B cell (primary cell): Measurements from ENCODE around the gene FAR2. TPM values are rescaled to one million over a fixed set of nuclear protein-coding genes. Genes with fewer than 3 reads are reported as not detected.

Experiments
- ATAC-seq: fragments of 200-7000 bp; cut with Tn5 transposase; one replicate; pipeline ENCODE4 v1.10.0; 2021; ENCODE audit warnings: low read depth, mild to moderate bottlenecking, moderate number of reproducible peaks, moderate library complexity
- CTCF ChIA-PET: fragments of 350-600 bp; sonication (Branson Sonifier 250); formaldehyde crosslinking; loops from one replicate; lab custom pipeline; 2021; ENCODE audit warnings: antibody characterized with exemption, inconsistent platforms; lab: Charles Lee
- POLR2A ChIA-PET: fragments of 350-600 bp; sonication (Branson Sonifier 250); formaldehyde crosslinking; loops from one replicate; lab custom pipeline; 2021; ENCODE audit warnings: antibody characterized with exemption; lab: Charles Lee
- DNase-seq: peaks from one replicate; pipeline ENCODE4 v3.0.0; 2013
- H2AFZ ChIP-seq: 2 replicates; pipeline ENCODE4 v1.6.1; 2012; ENCODE audit warnings: mild to moderate bottlenecking, low read depth, low read length; ENCODE audit not compliant: insufficient read depth, poor library complexity, severe bottlenecking
- H3K27ac ChIP-seq, 2 donors: 1 replicate in 1 of 2; 2 replicates in 1 of 2; pipeline ENCODE4 v1.5.1; 2012 to 2013; ENCODE audit warnings: low read length in 2 of 2, mild to moderate bottlenecking in 2 of 2, moderate library complexity in 1 of 2
- H3K27me3 ChIP-seq, 4 experiments: fragments of 200-600 bp in 1 of 4; sonication (generic) in 1 of 4; replicated peaks in 1 of 4; 1 replicate in 2 of 4; 2 replicates in 2 of 4; pipeline versions ENCODE4 v1.6.1 to v1.7.0; 2013 to 2016; ENCODE audit warnings: low read length in 3 of 4, mild to moderate bottlenecking in 2 of 4, mixed read lengths in 1 of 4, moderate library complexity in 1 of 4; ENCODE audit not compliant: insufficient read depth in 4 of 4, control insufficient read depth in 3 of 4; ENCODE audit errors: control extremely low read depth in 1 of 4
- H3K36me3 ChIP-seq, 2 experiments: replicated peaks in 1 of 2; 1 replicate in 1 of 2; 2 replicates in 1 of 2; pipeline versions ENCODE4 v1.6.1 to v1.7.1; 2013; ENCODE audit warnings: low read length in 1 of 2; ENCODE audit not compliant: insufficient read depth in 2 of 2, control insufficient read depth in 1 of 2; ENCODE audit errors: control extremely low read depth in 1 of 2, extremely low read depth in 1 of 2
- H3K4me1 ChIP-seq, 2 donors: fragments of 200-600 bp in 1 of 2; sonication (generic) in 1 of 2; 1 replicate in 1 of 2; 2 replicates in 1 of 2; pipeline versions ENCODE4 v1.5.1 to v1.6.1; 2013 to 2017; ENCODE audit warnings: low read length in 2 of 2; ENCODE audit not compliant: control insufficient read depth in 2 of 2, insufficient read depth in 2 of 2
- H3K4me2 ChIP-seq: replicated peaks from 2 replicates; pipeline ENCODE3; 2012; ENCODE audit warnings: mild to moderate bottlenecking, low read depth, low read length; ENCODE audit not compliant: poor library complexity, severe bottlenecking
- H3K4me3 ChIP-seq, 5 experiments: fragments of 200-600 bp in 1 of 5; sonication (generic) in 1 of 5; 1 replicate in 3 of 5; 2 replicates in 2 of 5; pipeline versions ENCODE4 v1.5.1 to v1.7.0; 2011 to 2016; ENCODE audit warnings: low read length in 4 of 5, mild to moderate bottlenecking in 4 of 5, low read depth in 2 of 5, control low read depth in 1 of 5, moderate library complexity in 1 of 5; ENCODE audit not compliant: insufficient read depth in 1 of 5; ENCODE audit errors: control extremely low read depth in 1 of 5, extremely low read depth in 1 of 5
- H3K79me2 ChIP-seq: fragments of 200-600 bp; sonication (generic); one replicate; pipeline ENCODE4 v1.6.0; 2016; ENCODE audit warnings: low read length; ENCODE audit not compliant: control insufficient read depth, insufficient read depth
- H3K9ac ChIP-seq: fragments of 200-600 bp; sonication (generic); 2 replicates; pipeline ENCODE4 v1.6.1; 2017; ENCODE audit warnings: mild to moderate bottlenecking, low read length, moderate library complexity
- H3K9me3 ChIP-seq, 3 donors: one replicate each; pipeline versions ENCODE4 v1.6.1 to v1.7.1; 2013; ENCODE audit warnings: low read length in 2 of 3; ENCODE audit not compliant: control insufficient read depth in 2 of 3, insufficient read depth in 1 of 3; ENCODE audit errors: control extremely low read depth in 1 of 3
- H4K20me1 ChIP-seq: 2 replicates; pipeline ENCODE4 v1.6.0; 2012; ENCODE audit warnings: mild to moderate bottlenecking, low read length; ENCODE audit not compliant: insufficient read depth, control insufficient read depth, poor library complexity, severe bottlenecking
- H3K27ac Mint-ChIP-seq: one replicate; pipeline ENCODE4 v1.8.0; 2021; ENCODE audit warnings: mixed read lengths
- H3K27me3 Mint-ChIP-seq: one replicate; pipeline ENCODE4 v1.8.0; 2021; ENCODE audit warnings: mixed read lengths
- H3K4me1 Mint-ChIP-seq: one replicate; pipeline ENCODE4 v1.8.0; 2021; ENCODE audit warnings: mixed read lengths
- H3K4me3 Mint-ChIP-seq: one replicate; pipeline ENCODE4 v1.8.0; 2021; ENCODE audit warnings: mixed read lengths
- H3K9me3 Mint-ChIP-seq: one replicate; pipeline ENCODE4 v1.8.0; 2022; ENCODE audit warnings: mixed read lengths; ENCODE audit not compliant: insufficient read depth
- CTCF ChIP-seq: fragments of 200-600 bp; IDR thresholded peaks from one replicate; pipeline ENCODE4 v1.8.0; 2022; ENCODE audit warnings: antibody characterized with exemption, mild to moderate bottlenecking
- EZH2 ChIP-seq: IDR thresholded peaks from 2 replicates; pipeline ENCODE4 v1.6.1; 2012; ENCODE audit warnings: borderline replicate concordance, low read depth, mild to moderate bottlenecking, moderate library complexity, low read length; ENCODE audit not compliant: insufficient read depth, poor library complexity, severe bottlenecking
- WGBS: methylation state at CpG from one replicate; pipeline ENCODE4 v1.1.5; 2013; ENCODE audit warnings: missing lambda C conversion rate; ENCODE audit not compliant: insufficient coverage; 5-methylcytosine and 5-hydroxymethylcytosine counted together
- intact Hi-C: fragments of 100-400 bp; cut with micrococcal nuclease; formaldehyde crosslinking; loops from one replicate; pipeline ENCODE4 v1.10.0; 2022
- polyA plus RNA-seq: library from polyadenylated mRNA; depleted of rRNA; stranded (reverse); fragments of >200 nt; gene quantifications from 2 replicates; pipeline ENCODE4 v1.2.3, GENCODE V29; 2012
- total RNA-seq, 2 donors: library from RNA; stranded (reverse); fragments of 120-200 nt in 1 of 2; gene quantifications; 1 replicate in 1 of 2; 2 replicates in 1 of 2; pipeline versions ENCODE4 v1.2.3 to v1.2.4, GENCODE V29; 2013 to 2022

The FAR2 gene
- total and polyA plus RNA-seq, 2 donors (not counting 1 experiment from before 2014, with no cell fraction given), result 0.39 TPM; not detected in 1

GRCh38 chr12:29226616-29227015 is 77.5 kb downstream of the FAR2 start:
- CTCF ChIA-PET, result no interaction called here
- no peaks in the 10 kb centered on the region for H3K9me3 ChIP-seq
- no peaks in the 10 kb centered on the region for H3K27me3 ChIP-seq
- POLR2A ChIA-PET, result no interaction called here
- no peaks in the 10 kb centered on the region for H3K36me3 ChIP-seq
- Mint-ChIP-seq H3K9me3 (peaks cover 3% of the 10 kb centered on the region), H3K27ac (no peak overlapping the region), H3K4me3 (no peak overlapping the region), H3K27me3 (no peaks in the 10 kb centered on the region), H3K4me1 (no peaks in the 10 kb centered on the region)
- H3K4me1 ChIP-seq, result no peaks in the 10 kb centered on the region
- TF ChIP-seq EZH2, result no peak
- TF ChIP-seq CTCF, result no peak
- no peak for DNase-seq
- H3K4me3 ChIP-seq, result no peak overlapping the region
- no peaks in the 10 kb centered on the region for H4K20me1 ChIP-seq
- H3K27ac ChIP-seq, result no peak overlapping the region
- intact Hi-C loops, result no loop called here
- ATAC-seq, result no peak
- no peak overlapping the region for H3K4me2 ChIP-seq
- H2AFZ ChIP-seq, result no peak overlapping the region
- H3K9ac ChIP-seq, result no peak overlapping the region
- H3K79me2 ChIP-seq, result no peaks in the 10 kb centered on the region

- Histone ChIP-seq H3K4me3 (no peak overlapping the region), H3K9ac (no peak overlapping the region), H3K27ac (no peak overlapping the region), H3K27me3 (no peaks in the 10 kb centered on the region), H3K4me1 (no peaks in the 10 kb centered on the region), H3K9me3 (no peaks in the 10 kb centered on the region), H3K36me3 (no peaks in the 10 kb centered on the region), H3K79me2 (no peaks in the 10 kb centered on the region), H4K20me1 (no peaks in the 10 kb centered on the region), H3K4me2 (no peak overlapping the region), H2AFZ (no peak overlapping the region)
- Mint-ChIP-seq H3K4me3 (no peak overlapping the region), H3K27ac (no peak overlapping the region), H3K4me1 (no peaks in the 10 kb centered on the region), H3K27me3 (no peaks in the 10 kb centered on the region), H3K9me3 (no peaks in the 10 kb centered on the region)
- 58% methylated on average over 5 of the region's 9 CpGs for WGBS
- intact Hi-C loops, result no loop called here
- ChIA-PET CTCF (no interaction called here), POLR2A (no interaction called here)
- DNase-seq (no peak), ATAC-seq (no peak)
- TF ChIP-seq EZH2 (no peak), CTCF (no peak)
Measured at GRCh38 chr12:29228474-29229157, 79.5 kb downstream of the FAR2 start.
